Loucy (cell line): ENCODE measurements around the gene ZIC4.

Experiments
- EZH2phosphoT487 ChIP-seq: fragments of 200-600 bp; IDR thresholded peaks from 2 replicates; pipeline ENCODE4 v1.6.1; 2018; ENCODE audit warnings: antibody characterized with exemption, mild to moderate bottlenecking, moderate library complexity, borderline replicate concordance
- TF ChIP-seq, protein P1 (sequence below): fragments of 200-600 bp; sonication (generic); conservative IDR thresholded peaks from 2 replicates; pipeline ENCODE4 v1.5.1; 2014; ENCODE audit warnings: mild to moderate bottlenecking, antibody characterized with exemption, low read length

DNA sequence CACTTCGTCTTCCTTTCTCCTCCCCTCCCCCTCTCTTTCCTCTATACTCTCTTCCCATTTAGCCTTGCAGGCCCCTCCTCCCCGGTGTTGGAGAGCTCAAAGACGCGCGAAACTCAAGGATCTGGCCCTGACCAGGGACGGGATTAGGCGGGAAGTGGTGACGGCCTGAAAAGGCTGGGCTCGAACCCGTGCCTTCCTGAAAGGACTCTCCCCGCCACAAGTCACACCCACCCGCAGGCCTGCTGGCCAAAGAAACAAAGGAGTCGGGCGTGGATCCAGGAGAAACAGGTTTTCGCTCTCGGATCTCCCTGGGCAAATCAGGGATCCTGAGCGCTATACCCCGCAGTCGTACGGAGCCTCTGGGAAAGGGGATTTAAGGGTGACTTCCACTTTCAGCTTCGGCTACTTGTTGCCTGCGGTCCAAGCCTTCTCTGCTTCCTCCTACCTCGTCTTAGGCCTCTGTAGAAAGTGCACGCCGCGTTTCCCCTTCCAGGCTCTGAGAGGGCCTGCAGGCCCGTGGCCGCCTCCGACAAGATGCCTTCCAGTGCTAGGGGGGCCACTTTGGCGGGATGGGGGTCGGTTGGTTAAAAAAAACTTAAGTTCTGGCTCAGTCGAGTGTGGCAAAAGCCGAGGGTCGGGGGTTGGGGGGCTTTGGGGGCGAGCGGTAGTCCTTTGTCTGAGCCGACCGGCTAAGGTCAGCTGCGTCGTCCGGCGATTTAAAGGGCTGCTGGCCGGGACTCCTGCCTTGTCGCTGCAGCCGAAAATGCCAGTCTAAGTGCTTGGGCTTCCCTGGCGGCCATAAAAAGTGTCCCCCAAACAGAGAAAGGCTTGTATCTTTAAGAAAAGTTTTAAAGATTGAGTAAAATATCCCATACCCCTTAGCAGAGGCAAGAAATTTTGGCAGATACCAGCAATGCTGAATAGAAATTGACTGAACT lies 8.2 kb downstream of the ZIC4 start:
- TF ChIP-seq, protein P1, sequence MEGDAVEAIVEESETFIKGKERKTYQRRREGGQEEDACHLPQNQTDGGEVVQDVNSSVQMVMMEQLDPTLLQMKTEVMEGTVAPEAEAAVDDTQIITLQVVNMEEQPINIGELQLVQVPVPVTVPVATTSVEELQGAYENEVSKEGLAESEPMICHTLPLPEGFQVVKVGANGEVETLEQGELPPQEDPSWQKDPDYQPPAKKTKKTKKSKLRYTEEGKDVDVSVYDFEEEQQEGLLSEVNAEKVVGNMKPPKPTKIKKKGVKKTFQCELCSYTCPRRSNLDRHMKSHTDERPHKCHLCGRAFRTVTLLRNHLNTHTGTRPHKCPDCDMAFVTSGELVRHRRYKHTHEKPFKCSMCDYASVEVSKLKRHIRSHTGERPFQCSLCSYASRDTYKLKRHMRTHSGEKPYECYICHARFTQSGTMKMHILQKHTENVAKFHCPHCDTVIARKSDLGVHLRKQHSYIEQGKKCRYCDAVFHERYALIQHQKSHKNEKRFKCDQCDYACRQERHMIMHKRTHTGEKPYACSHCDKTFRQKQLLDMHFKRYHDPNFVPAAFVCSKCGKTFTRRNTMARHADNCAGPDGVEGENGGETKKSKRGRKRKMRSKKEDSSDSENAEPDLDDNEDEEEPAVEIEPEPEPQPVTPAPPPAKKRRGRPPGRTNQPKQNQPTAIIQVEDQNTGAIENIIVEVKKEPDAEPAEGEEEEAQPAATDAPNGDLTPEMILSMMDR, result no peak
- TF ChIP-seq EZH2phosphoT487, result no peak
